HS-27A (cell line): Measurements from ENCODE around the gene TEAD2.
"Not testable (repeated sequence)": the region's sequence is repeated elsewhere in the genome, so short reads cannot be mapped to it uniquely, and the experiment has no call there.

Experiments used
- DNase-seq: peaks from one replicate; pipeline ENCODE4 v3.0.0-alpha.2; 2012; ENCODE audit warnings: low read depth, missing footprints

TEAD2 gene

DNA sequence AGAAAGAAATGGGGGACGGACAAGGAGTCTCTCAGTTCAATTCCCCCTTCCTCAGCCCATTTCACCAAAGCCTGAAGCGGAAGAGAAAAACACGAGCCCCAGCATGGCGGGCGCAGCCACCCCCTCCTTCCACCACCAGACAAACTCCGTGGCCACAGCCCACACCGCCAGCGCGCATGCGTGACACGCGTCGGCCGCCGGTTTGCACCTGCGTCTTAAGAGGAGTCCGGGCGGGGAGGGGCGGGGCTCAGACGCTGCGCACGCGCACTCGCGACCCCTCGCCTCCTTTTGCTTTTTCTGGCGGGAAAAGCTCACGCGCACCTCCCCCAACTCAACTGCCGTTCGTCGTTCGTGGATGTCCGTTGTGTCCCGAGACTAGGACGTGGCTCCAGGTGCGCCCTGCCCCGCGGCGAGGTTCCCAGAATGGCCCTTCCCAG lies 25.7 kb upstream of the TEAD2 start, which contains the start of gene KASH5:
Gene KASH5, plus strand, starts transcription at position 314 of the 437 bp plus-strand sequence. CDS start 2,635 bp downstream, outside the sequence.
- no peak for DNase-seq

GRCh38 chr19:49383599-49383998 lies 21.4 kb upstream of the TEAD2 start:
- DNase-seq: no peak

DNA sequence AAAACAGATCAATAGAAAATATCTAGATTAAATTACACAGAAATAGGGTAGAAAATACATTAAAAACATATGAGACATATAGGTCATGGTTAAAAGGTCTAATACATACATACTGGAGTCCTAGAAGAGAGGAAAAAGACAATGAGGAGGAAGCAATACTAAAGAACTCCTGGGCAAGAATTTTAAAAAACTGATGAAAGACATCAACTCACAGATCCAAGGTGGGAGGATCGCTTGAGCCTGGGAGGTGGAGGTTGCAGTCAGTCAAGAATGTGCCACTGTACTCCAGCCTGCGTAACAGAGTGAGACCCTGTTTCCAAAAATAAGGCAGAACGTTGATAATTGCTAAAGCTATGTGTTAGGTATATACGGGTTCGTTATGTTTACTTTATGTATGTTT lies 20.4 kb upstream of the TEAD2 start:
- DNase-seq: no peak

GRCh38 chr19:49380391-49380790 lies 18.2 kb upstream of the TEAD2 start:
- no peak for DNase-seq

GRCh38 chr19:49378512-49378911 lies 16.3 kb upstream of the TEAD2 start:
- DNase-seq: no peak

GRCh38 chr19:49374665-49375434 lies 12.6 kb upstream of the TEAD2 start:
- no peak for DNase-seq

- DNase-seq: not testable (repeated sequence)
These were observed 11.0 kb upstream of the TEAD2 start for GRCh38 chr19:49373174-49373573.

DNA sequence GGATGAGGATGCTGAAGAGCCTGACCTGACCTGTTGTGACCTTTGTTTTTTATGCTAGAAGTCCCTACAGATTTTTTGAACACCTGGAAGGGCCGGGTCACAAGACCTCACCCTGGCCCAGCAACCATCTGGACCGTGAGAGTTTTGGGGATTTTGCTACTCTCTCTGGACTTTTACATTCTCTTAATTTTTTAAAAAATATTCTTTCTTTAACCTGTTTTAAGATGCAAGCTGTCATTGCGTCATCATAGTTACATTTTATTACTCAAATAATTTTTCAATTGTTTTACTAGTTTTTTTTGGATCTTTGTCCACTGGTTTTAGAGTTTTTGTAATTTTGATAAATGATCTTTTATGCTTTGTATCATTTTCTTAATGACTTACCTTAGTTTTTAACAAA lies 9.0 kb upstream of the TEAD2 start:
- DNase-seq: no peak

GRCh38 chr19:49368711-49369358 lies 6.6 kb upstream of the TEAD2 start:
- DNase-seq: no peak

GRCh38 chr19:49366110-49366509 lies 3.9 kb upstream of the TEAD2 start:
- no peak for DNase-seq

- no peak for DNase-seq
These were observed 2.0 kb upstream of the TEAD2 start for GRCh38 chr19:49364083-49364737.

DNA sequence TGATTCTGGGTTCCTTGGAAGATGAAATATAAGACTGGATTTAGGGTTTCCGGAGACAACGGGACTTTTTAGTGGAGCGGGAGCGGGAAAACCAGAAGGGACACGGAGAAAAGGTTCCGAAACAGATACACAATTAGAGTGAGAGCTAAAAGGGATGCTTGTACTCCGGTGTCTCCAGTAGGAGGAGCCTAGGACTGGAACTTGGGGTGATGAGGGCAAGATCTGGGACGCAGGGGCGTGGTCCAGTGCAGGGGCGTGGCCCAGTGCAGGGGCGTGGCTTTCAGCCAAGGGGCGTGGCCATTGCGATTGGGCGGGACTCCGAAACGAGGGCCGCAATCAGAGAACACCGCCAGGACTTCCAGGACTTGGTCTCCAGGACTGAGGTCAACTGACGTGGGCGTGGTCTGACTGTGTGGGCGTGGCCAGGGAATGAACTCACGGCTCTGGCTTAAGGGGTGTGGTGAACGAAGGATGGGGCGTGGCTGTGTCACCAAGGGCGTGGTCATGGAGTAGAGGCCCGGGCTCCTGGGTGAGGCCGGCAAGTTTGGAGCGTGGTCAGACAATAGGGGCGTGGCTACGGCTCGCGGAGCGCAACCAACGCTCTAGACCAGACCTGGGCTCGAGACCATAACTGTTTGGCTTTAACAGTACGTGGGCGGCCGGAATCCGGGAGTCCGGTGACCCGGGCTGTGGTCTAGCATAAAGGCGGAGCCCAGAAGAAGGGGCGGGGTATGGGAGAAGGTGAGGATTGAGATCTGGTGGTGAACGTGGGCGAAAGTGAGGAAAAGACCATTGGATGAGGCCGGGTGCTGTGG lies 1.3 kb upstream of the TEAD2 start, which contains the start of gene DKKL1:
Gene DKKL1, plus strand, starts transcription at position 610 of the 815 bp plus-strand sequence. Its CDS starts 122 bp downstream, at position 732.
- DNase-seq: peak; percentile 100

- DNase-seq: no peak
These were observed 682 bp upstream of the TEAD2 start for GRCh38 chr19:49362929-49363267.

- DNase-seq: peak; percentile 63
These were observed 673 bp downstream of the TEAD2 start for GRCh38 chr19:49361438-49362047.

DNA sequence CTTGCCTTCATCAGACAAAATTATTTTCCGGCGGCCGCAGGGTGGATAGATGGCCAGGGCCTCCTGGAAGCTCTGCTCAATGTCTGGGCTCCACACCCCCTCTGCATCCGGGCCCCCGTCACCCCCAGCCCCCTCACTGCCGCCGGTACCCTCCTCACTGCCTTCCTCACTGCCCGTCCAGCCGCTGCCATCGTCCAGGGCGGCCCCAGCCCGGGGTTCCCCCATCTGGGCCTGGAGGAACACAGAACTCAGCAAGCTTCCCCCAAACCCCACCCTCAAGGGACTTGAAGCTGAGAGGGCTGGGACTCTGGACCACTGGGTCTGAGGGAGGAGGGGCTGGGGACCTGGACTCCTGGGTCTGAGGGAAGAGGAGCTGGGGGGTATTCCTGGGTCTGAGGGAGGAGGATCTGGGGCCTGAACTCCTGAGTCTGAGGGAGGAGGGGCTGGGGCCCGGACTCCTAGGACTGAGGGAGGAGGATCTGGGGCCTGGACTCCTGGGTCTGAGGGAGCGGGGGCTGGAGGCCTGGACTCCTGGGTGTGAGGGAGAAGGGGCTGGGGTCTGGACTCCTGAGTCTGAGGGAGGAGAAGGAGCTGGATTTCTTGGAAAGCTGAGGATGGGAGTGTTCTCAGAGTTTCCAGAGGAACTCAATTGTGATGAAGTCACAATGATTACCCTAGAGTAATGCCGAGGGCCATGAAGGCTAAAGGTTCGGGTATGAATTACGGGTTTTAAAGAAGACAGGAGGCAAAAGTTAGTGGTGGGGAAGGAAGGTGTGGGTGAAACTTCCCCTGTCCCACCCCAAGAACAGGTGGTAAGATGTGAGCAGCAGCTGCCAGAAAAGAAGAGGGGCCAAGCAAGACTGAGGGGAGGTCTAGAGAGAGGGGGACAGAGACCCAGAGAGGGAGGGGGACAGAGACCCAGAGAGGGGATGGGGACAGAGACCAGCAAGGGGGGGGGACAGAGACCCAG lies 2.1 kb downstream of the TEAD2 start:
- DNase-seq: no peak

GRCh38 chr19:49357186-49357585 lies 5.0 kb downstream of the TEAD2 start:
- DNase-seq: no peak

- DNase-seq: no peak
These were observed 5.8 kb downstream of the TEAD2 start for GRCh38 chr19:49356382-49356781.

DNA sequence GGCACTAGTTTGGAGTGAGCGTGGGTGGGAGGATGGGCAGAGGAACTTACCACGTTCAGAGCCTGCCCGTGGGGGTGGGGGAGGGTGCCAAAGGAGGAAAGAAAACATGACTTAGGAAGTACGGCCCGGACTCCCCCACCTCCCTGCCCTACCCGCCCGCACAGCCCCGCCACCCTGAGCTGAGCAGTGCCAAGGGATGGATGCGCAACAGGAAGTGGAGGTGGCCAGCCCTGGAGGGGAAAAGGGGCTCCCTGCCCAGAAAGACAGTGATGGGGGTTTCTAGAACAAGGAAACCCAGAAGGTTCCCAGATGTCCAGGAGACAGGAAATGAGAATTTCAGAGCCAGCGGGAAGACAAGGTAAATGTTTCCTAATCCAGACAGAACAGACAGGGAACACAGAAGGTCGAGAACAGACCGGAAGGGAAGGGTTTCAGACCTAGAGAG lies 6.3 kb downstream of the TEAD2 start:
- no peak for DNase-seq

DNA sequence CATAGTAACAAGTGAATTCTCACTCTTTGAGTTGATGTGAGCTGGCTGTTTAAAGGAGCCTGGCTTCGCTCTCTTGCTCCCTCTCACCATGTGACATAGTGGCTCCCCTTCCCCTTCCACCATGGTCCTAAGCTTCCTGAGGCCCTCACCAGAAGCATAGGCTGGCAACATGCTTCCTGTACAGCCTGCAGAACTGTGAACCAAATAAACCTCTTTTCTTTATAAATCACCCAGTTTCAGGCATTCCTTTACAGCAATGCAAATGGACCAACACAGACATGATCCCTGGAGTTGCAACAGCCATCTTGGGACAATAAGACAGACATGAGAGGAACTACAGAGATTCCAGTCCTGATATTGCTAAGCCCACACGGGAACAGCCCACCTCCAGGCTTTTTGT lies 12.6 kb downstream of the TEAD2 start:
- DNase-seq: no peak
